KOPT-K1 (cell line): ENCODE data around the gene PIK3R6.

Experiments
- H3K27ac ChIP-seq: fragments of 200-600 bp; sonication (generic); 2 replicates; pipeline ENCODE4 v1.5.1; 2016; ENCODE audit warnings: antibody characterized with exemption, mild to moderate bottlenecking, low read depth, low read length; ENCODE audit not compliant: poor library complexity, severe bottlenecking
- H3K36me3 ChIP-seq: fragments of 200-600 bp; sonication (generic); 2 replicates; pipeline ENCODE4 v1.5.1; 2017; ENCODE audit warnings: antibody characterized with exemption, mild to moderate bottlenecking, low read length, moderate library complexity; ENCODE audit not compliant: insufficient read depth
- H3K9me3 ChIP-seq: fragments of 200-600 bp; sonication (generic); 2 replicates; pipeline ENCODE4 v1.5.1; 2017; ENCODE audit warnings: antibody characterized with exemption, low read length, mild to moderate bottlenecking; ENCODE audit not compliant: insufficient read depth, poor library complexity, severe bottlenecking

The PIK3R6 gene, protein sequence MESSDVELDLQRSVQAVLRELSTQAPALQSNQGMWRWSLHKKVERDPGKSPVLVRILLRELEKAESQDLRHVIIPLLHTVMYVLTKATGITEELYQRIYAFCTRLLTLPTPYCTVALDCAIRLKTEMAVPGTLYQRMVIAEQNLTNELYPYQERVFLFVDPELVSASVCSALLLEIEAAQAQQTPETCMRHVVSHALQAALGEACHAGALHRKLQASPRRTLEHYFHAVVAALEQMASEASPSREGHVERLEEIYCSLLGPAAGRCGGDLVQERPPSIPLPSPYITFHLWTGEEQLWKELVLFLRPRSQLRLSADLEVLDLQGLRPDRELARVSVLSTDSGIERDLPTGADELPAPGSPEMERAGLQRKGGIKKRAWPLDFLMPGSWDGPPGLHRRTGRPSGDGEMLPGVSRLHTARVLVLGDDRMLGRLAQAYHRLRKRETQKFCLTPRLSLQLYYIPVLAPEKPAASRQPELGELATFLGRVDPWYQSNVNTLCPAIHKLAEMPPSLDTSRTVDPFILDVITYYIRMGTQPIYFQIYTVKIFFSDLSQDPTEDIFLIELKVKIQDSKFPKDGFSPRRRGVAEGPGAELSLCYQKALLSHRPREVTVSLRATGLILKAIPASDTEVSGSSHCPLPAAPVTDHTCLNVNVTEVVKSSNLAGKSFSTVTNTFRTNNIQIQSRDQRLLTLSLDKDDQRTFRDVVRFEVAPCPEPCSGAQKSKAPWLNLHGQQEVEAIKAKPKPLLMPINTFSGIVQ

DNA sequence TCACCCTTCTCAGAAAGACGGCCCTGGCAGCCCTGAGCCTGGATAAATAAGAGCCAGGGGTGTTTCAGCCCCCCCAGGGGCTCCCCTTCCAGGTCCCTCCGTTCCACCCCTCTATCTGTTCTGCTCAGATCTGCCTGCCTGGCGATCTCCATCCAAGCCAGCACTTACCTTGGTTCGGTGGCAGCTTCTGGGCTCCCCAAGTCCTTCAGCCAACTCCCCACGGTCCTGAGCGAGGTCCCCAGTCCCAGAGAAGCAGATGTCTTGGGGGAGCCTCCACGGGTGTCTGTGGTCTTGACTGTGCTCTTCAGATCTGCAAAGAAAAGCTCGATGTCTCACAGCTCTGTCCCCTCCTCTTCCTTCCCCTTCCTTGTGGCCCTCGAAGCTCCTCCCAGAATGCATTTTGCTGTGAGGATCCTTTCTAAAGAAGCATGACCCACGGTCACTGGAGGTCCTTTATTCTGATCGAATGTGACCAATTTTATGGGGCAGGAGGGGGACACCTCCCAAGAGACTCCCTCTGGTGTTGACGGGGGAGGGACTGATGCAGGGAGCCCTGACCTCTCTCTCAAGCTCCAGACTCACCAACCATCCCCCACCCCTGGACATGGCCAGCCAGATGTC lies at the start of gene PIK3R6:
PIK3R6 (minus strand) TSS at position 314 of the 621 bp plus-strand sequence. CDS start 17,880 bp downstream, outside the sequence.
- Histone ChIP-seq H3K9me3 (no peaks in the 10 kb centered on the region), H3K27ac (peak within 1 kb of the TSS; percentile 59), H3K36me3 (no peaks in the 10 kb centered on the region)

DNA sequence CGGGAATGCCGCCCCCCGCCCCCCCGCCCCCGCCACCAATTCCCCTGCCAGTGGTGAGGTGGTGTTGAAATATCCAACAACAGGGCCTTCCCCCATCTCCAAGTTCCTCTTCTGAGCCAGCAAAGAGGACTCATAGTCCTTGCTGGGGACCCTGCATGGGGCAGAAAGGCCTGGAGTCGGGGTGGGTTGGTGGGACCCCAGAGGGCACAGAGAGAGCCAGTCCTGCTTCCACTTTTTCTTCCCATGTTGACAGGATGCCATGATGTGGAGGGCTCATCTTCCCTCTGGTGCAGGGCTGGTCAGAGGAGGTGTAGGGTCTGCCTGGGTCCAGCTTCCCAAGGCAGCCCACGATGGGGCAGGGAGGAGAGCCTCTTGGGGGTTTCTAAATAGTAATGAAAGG lies 49.0 kb upstream of the PIK3R6 start:
- Histone ChIP-seq H3K9me3 (peaks cover 22% of the 10 kb centered on the region), H3K27ac (no peak overlapping the region), H3K36me3 (peaks cover 38% of the 10 kb centered on the region)

DNA sequence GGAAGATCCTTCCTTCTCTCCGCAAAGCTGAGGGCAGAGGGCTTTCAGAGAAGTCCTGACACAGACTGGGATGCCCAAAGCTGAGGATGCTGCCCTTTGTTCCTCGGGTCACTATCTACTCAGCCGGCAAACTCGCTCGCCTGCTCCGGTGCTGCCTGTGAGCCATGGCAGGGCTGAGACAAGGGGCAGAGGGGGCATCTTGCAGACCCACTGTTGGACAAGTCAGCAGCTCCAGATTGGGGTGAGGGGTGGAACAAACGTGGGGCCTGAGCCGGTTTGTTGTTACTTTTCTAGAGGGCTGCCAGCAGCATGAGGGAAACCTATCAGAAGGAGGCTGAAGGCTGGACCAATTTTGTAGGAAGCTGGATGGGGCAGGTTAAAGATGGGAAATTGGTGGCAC lies 47.1 kb upstream of the PIK3R6 start:
- Histone ChIP-seq H3K36me3 (peaks cover 48% of the 10 kb centered on the region), H3K9me3 (peaks cover 22% of the 10 kb centered on the region), H3K27ac (no peak overlapping the region)

DNA sequence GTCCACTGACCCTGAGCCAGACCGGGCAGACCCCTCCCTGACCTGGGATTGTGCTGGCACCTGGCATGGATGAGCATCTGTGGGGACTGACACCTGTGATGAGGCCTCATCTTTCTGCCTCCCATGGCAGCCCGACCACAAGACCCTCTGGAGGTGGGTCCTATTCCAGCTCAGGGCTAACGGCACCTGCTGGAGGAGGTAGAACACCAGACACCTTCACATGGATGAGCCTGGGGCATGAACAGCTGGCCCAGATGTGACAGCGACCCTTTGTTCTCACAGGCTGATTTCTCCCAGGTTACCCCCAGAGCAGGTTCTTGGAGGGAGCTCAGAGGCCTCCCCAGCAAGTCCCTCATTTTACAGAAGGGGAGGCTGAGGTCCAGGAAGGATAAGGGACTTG lies 46.4 kb upstream of the PIK3R6 start:
- H3K9me3 ChIP-seq = peaks cover 15% of the 10 kb centered on the region
- peaks cover 46% of the 10 kb centered on the region for H3K36me3 ChIP-seq
- no peak overlapping the region for H3K27ac ChIP-seq

DNA sequence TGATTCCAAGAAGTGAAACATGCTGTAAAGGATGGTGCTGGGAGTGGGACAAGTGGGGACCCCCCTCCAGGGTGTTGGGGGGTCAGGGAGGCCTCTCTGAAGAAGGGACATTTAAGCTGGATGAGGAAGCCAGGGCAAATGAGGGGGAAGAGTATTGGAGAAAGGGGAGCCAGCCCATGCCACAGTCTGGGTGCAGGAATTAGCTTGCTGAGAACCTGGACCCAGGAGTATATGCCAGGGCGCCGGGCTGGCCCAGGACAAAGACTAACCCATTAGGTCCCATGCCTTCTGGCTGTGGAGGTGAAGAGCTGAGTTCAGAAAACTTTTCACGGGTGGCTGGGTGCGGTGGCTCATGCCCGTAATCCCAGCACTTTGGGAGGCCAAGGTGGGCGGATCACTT lies 45.6 kb upstream of the PIK3R6 start:
- H3K36me3 ChIP-seq = peaks cover 50% of the 10 kb centered on the region
- no peak overlapping the region for H3K27ac ChIP-seq
- peaks cover 8% of the 10 kb centered on the region for H3K9me3 ChIP-seq

DNA sequence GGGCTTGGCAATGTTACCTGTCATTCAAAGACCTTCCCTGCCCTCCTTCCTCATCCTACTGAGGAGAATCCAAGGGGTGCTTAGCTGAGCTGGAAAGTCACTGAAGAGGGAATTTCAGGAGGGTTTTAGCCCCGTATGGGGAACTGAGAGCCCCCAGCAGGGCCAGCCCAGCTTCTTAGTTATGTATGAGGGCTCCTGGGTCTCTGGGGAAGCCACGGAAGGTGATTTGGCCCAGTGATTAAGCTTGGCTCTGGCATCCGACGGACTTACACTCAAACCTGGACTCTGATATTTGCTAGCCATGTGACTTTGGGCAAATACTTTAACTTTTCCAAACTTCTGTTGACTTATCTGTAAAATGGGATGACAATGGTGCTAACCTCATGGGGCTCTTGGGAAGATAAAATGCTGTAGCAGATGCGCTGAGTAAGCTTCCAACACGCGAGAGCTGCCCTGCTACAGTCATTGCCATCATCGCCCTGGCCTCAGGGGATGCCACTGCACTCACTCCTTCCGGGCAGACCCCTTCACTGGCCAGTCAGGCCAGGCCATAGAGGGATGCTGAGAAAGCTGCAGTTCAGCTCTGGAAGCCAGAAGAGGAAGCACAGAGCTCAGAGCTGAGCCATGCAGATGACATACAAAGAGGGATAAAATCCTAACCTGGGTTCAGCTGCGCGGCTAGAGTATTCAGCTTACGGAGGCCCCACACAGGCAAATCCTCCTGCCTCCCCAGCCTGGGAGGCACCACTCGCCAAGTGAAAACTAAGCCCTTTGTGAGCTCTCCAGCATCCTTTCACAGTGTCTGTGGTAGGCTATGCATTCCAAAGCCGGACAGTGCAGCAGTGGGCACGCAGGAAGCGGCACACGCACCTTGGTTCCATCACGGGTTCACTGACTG lies 44.9 kb upstream of the PIK3R6 start:
- peaks cover under 1% of the 10 kb centered on the region for H3K9me3 ChIP-seq
- H3K27ac ChIP-seq = no peak overlapping the region
- peaks cover 56% of the 10 kb centered on the region for H3K36me3 ChIP-seq

- H3K36me3 ChIP-seq = peaks cover 55% of the 10 kb centered on the region
These were observed 43.6 kb upstream of the PIK3R6 start for GRCh38 chr17:8910969-8911604.

GRCh38 chr17:8909586-8910270 lies 42.3 kb upstream of the PIK3R6 start:
- H3K36me3 ChIP-seq = peaks cover 60% of the 10 kb centered on the region
- no peak overlapping the region for H3K27ac ChIP-seq
- no peaks in the 10 kb centered on the region for H3K9me3 ChIP-seq

More at GRCh38 chr17:8910969-8911604, 43.6 kb upstream of the PIK3R6 start:
- H3K9me3 ChIP-seq = no peaks in the 10 kb centered on the region
- no peak overlapping the region for H3K27ac ChIP-seq

DNA sequence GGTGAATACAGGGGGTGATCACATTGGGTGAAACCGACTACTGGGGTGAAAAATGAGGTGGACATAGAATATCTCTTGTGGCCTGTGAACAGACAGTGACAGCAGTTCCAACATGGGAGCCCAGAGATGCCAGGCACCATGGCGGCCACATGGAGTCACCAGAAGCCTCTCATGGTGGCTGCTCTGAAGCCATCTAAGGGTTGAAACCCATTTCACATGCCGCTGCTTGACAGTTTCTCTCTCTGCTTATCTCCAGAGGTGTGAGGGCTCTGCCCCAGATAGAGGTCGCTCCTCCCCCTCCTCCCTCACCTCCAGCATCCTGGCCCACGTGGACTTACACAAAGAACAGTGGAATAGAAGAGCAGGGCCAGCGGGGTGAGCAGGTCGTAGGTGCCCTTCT lies 37.9 kb upstream of the PIK3R6 start:
- Histone ChIP-seq H3K36me3 (peaks cover 74% of the 10 kb centered on the region), H3K27ac (no peak overlapping the region), H3K9me3 (no peaks in the 10 kb centered on the region)

- Histone ChIP-seq H3K9me3 (no peaks in the 10 kb centered on the region), H3K36me3 (peaks cover 71% of the 10 kb centered on the region), H3K27ac (no peak overlapping the region)
These were observed 37.2 kb upstream of the PIK3R6 start for GRCh38 chr17:8904686-8905085.

- no peaks in the 10 kb centered on the region for H3K9me3 ChIP-seq
- no peak overlapping the region for H3K27ac ChIP-seq
- H3K36me3 ChIP-seq = peaks cover 67% of the 10 kb centered on the region
These were observed 36.7 kb upstream of the PIK3R6 start for GRCh38 chr17:8904201-8904600.

GRCh38 chr17:8900626-8901585 lies 33.4 kb upstream of the PIK3R6 start:
- H3K36me3 ChIP-seq = peaks cover 66% of the 10 kb centered on the region
- H3K9me3 ChIP-seq = no peaks in the 10 kb centered on the region
- H3K27ac ChIP-seq = peak overlapping the region; percentile 86

GRCh38 chr17:8900207-8900606 lies 32.7 kb upstream of the PIK3R6 start:
- peak overlapping the region; percentile 86 for H3K27ac ChIP-seq
- peaks cover 61% of the 10 kb centered on the region for H3K36me3 ChIP-seq
- no peaks in the 10 kb centered on the region for H3K9me3 ChIP-seq
